SU-DHL-6 (cell line): ENCODE data around the gene MAN1B1.

Source experiments
- H2AFZ ChIP-seq: fragments of 200-600 bp; sonication (generic); 2 replicates; pipeline ENCODE4 v1.6.1; 2014; ENCODE audit warnings: low read depth, mild to moderate bottlenecking, moderate library complexity, mixed read lengths, antibody characterized with exemption, low read length; ENCODE audit not compliant: severe bottlenecking
- H3F3A ChIP-seq: fragments of 200-600 bp; shearing (Covaris generic); 2 replicates; pipeline ENCODE4 v1.6.0; 2016; ENCODE audit warnings: antibody characterized with exemption, mild to moderate bottlenecking; ENCODE audit not compliant: insufficient read depth
- H3K27ac ChIP-seq: fragments of 200-600 bp; sonication (generic); 2 replicates; pipeline ENCODE4 v1.5.1; 2016; ENCODE audit warnings: low read depth, mild to moderate bottlenecking, low read length, moderate library complexity, mixed read lengths
- H3K27me3 ChIP-seq: fragments of 200-600 bp; sonication (generic), shearing (Covaris generic); 2 replicates; pipeline ENCODE4 v1.6.0; 2014; ENCODE audit warnings: mild to moderate bottlenecking, low read length
- H3K36me3 ChIP-seq: fragments of 200-600 bp; sonication (generic); 2 replicates; pipeline ENCODE4 v1.6.1; 2014; ENCODE audit warnings: mild to moderate bottlenecking, low read length, mixed read lengths
- H3K4me2 ChIP-seq: fragments of 300-600, 200-600 bp; shearing (Covaris generic), sonication (generic); 2 replicates; pipeline ENCODE4 v1.6.0; 2014; ENCODE audit warnings: low read length, low read depth, mild to moderate bottlenecking; ENCODE audit not compliant: poor library complexity, severe bottlenecking
- H3K4me3 ChIP-seq: fragments of 200-600 bp; sonication (generic); 2 replicates; pipeline ENCODE4 v1.5.1; 2014; ENCODE audit warnings: antibody characterized with exemption, low read length, mild to moderate bottlenecking, mixed read lengths; ENCODE audit not compliant: insufficient read depth, poor library complexity, severe bottlenecking
- H3K79me2 ChIP-seq: fragments of 200-600 bp; sonication (generic); 2 replicates; pipeline ENCODE4 v1.6.1; 2014; ENCODE audit warnings: mild to moderate bottlenecking, low read length, moderate library complexity; ENCODE audit not compliant: insufficient read depth
- H3K9ac ChIP-seq: fragments of 200-600 bp; sonication (generic); 2 replicates; pipeline ENCODE4 v1.7.0; 2014; ENCODE audit warnings: mild to moderate bottlenecking, low read length
- H3K9me2 ChIP-seq: fragments of 200-600 bp; sonication (generic); replicated peaks from 2 replicates; pipeline ENCODE4 v1.6.1; 2014; ENCODE audit warnings: low read length; ENCODE audit not compliant: insufficient read depth
- H3K9me3 ChIP-seq: fragments of 200-600 bp; sonication (generic); 2 replicates; pipeline ENCODE4 v1.6.1; 2014; ENCODE audit warnings: low read length, mixed read lengths; ENCODE audit not compliant: insufficient read depth
- H4K20me1 ChIP-seq: fragments of 200-600 bp; sonication (generic); 2 replicates; pipeline ENCODE4 v1.6.1; 2014; ENCODE audit warnings: low read depth, mild to moderate bottlenecking, antibody characterized with exemption, low read length, moderate library complexity, mixed read lengths
- CTCF ChIP-seq: fragments of 200-600 bp; sonication (generic); IDR thresholded peaks from one replicate; pipeline ENCODE4 v1.5.1; 2017; ENCODE audit warnings: antibody characterized with exemption, mild to moderate bottlenecking, low read length, moderate library complexity; ENCODE audit not compliant: insufficient read depth, poor library complexity, severe bottlenecking
- EZH2phosphoT487 ChIP-seq: fragments of 200-600 bp; sonication (generic), shearing (Covaris generic); conservative IDR thresholded peaks from 2 replicates; pipeline ENCODE4 v1.6.1; 2018; ENCODE audit warnings: mild to moderate bottlenecking, antibody characterized with exemption, low read length, moderate library complexity, mixed read lengths

MAN1B1 gene

GRCh38 chr9:137064880-137065164 lies 22.0 kb upstream of the MAN1B1 start:
- no peaks in the 10 kb centered on the region for H4K20me1 ChIP-seq
- H3K27ac ChIP-seq, result no peak overlapping the region
- H3K9me3 ChIP-seq, result no peaks in the 10 kb centered on the region
- no peak overlapping the region for H3K9ac ChIP-seq
- peaks cover 12% of the 10 kb centered on the region for H3K79me2 ChIP-seq
- no peaks in the 10 kb centered on the region for H3K27me3 ChIP-seq
- no peak overlapping the region for H3K4me3 ChIP-seq
- H3K4me2 ChIP-seq, result no peak overlapping the region
- no peaks in the 10 kb centered on the region for H3K9me2 ChIP-seq
- TF ChIP-seq CTCF (no peak), EZH2phosphoT487 (no peak)
- H3K36me3 ChIP-seq, result no peaks in the 10 kb centered on the region
- peaks cover 13% of the 10 kb centered on the region for H3F3A ChIP-seq
- no peak overlapping the region for H2AFZ ChIP-seq

- TF ChIP-seq EZH2phosphoT487 (no peak), CTCF (no peak)
- Histone ChIP-seq H3K36me3 (no peaks in the 10 kb centered on the region), H4K20me1 (no peaks in the 10 kb centered on the region), H2AFZ (no peak overlapping the region), H3K9ac (no peak overlapping the region), H3F3A (peaks cover 13% of the 10 kb centered on the region), H3K79me2 (peaks cover 12% of the 10 kb centered on the region), H3K4me2 (no peak overlapping the region), H3K27me3 (no peaks in the 10 kb centered on the region), H3K4me3 (no peak overlapping the region), H3K27ac (no peak overlapping the region), H3K9me3 (no peaks in the 10 kb centered on the region), H3K9me2 (no peaks in the 10 kb centered on the region)
These were observed 21.3 kb upstream of the MAN1B1 start for GRCh38 chr9:137065336-137065967.

GRCh38 chr9:137066096-137066861 lies 20.5 kb upstream of the MAN1B1 start:
- H4K20me1 ChIP-seq, result no peaks in the 10 kb centered on the region
- H3K27me3 ChIP-seq, result no peaks in the 10 kb centered on the region
- H3K9me3 ChIP-seq, result no peaks in the 10 kb centered on the region
- peaks cover 13% of the 10 kb centered on the region for H3F3A ChIP-seq
- H3K36me3 ChIP-seq, result no peaks in the 10 kb centered on the region
- TF ChIP-seq CTCF, result no peak
- no peak for TF ChIP-seq EZH2phosphoT487
- H3K9me2 ChIP-seq, result no peaks in the 10 kb centered on the region
- H3K9ac ChIP-seq, result no peak overlapping the region
- no peak overlapping the region for H2AFZ ChIP-seq
- peaks cover 12% of the 10 kb centered on the region for H3K79me2 ChIP-seq
- no peak overlapping the region for H3K4me3 ChIP-seq
- no peak overlapping the region for H3K27ac ChIP-seq
- H3K4me2 ChIP-seq, result no peak overlapping the region
